Measurements from ENCODE around the gene POSTN.
A peak's percentile ranks its signal among the peaks of the same experiment; 100 is the strongest.
"Not testable (repeated sequence)": the region's sequence is repeated elsewhere in the genome, so short reads cannot be mapped to it uniquely, and the experiment has no call there.

Gene POSTN

GRCh38 chr13:37594550-37594949 is 4.0 kb downstream of the POSTN start:
- DNase-seq: no peak

DNA sequence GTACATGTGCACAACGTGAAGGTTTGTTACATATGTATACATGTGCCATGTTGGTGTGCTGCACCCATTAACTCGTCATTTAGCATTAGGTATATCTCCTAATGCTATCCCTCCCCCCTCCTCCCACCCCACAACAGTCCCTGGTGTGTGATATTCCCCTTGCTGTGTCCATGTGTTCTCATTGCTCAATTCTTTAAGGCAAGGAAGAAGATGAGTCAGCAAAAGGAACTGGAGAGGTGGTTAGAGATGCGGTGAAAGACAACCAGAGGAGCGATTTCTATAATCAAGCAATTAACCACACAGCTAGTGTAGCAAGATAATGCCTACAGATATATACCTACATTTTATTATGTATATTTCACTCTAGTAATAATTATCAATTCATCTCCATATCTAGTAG is 9.2 kb downstream of the POSTN start:
- not testable (repeated sequence) for DNase-seq

DNA sequence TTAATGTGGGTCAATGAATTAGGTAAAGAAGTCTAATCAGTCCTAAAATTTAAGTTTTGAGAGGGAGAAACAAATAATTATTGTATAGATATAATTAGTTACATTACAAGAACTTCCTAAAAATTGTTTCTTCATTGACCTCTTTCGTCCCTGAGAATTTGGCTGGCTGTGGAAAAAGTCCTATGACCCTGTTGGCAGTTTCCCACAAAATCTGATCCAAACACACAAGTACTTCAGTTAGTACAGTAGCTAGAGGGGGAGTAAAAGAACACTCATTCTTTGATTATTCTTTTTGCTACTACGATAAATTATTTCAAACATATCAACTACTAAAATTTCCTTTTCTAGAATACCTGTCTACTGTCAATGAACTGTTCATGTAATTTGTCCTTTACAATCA is 11.3 kb downstream of the POSTN start:
- DNase-seq: no peak

DNA sequence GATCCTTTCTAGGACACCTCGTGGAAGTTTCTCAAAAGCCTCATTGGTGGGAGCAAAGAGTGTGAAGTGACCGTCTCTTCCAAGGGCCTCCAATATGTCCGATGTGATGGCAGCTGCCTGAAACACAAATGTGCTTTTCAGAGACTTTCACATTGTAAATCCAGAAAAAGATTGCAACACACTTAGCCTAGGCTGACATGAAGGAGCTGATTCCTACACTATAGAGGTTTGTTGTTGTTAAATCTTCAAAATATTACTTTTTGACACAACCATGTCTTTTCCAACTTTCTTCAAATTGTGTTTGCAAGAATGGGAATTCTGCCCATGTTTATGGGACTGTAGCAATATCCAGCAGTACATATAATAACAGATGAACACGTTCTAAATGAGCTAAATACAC is 12.4 kb downstream of the POSTN start:
- DNase-seq: no peak

DNA sequence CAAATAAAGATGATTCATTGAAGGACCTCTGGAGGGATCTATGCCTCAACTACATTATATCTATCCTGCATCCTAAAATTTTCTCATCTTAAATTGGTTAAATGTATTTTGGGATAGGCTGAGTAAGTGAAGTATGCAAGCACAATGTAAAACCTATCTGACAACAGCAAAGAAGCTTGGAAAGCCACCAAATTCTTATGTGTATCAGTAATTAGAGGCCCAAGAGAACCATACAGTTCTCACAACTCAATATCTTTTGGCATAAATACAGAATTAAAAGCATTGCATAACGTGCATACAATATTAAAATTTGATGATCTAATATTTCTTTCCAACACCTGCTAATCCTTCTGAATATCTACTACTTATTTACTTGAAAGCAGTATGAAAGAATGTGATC is 13.0 kb downstream of the POSTN start:
- DNase-seq: no peak

GRCh38 chr13:37576601-37577000 is 22.0 kb downstream of the POSTN start:
- no peak for DNase-seq

- DNase-seq: no peak
Measured at GRCh38 chr13:37565425-37565824, 33.1 kb downstream of the POSTN start.

GRCh38 chr13:37561031-37561430 is 37.5 kb downstream of the POSTN start:
- no peak for DNase-seq

- no peak for DNase-seq
Measured at GRCh38 chr13:37560526-37560925, 38.0 kb downstream of the POSTN start.

- DNase-seq: not testable (repeated sequence)
Measured at GRCh38 chr13:37558766-37559165, 39.8 kb downstream of the POSTN start.

DNA sequence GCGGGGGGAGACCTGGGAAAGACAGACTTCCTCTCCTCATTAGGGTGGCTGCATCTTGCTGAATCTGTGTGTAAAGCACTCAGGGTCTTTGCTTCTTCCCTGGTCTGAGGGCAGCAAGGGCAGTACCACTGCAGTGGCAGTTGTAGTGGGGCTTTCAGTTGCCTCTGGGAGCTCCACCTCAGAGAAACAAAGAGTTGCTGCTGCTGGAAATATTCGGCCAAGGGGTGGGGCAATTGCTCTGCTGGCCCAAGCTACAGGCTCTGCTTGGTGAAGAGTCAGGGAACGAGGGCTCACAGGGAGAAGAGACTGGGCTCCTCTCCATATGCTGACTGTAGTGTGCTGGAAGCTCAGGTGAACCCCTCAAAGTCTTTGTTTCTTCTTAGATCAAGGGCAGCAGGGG is 52.5 kb downstream of the POSTN start:
- DNase-seq: no peak

- DNase-seq: no peak
Measured at GRCh38 chr13:37544995-37545394, 53.6 kb downstream of the POSTN start.

DNA sequence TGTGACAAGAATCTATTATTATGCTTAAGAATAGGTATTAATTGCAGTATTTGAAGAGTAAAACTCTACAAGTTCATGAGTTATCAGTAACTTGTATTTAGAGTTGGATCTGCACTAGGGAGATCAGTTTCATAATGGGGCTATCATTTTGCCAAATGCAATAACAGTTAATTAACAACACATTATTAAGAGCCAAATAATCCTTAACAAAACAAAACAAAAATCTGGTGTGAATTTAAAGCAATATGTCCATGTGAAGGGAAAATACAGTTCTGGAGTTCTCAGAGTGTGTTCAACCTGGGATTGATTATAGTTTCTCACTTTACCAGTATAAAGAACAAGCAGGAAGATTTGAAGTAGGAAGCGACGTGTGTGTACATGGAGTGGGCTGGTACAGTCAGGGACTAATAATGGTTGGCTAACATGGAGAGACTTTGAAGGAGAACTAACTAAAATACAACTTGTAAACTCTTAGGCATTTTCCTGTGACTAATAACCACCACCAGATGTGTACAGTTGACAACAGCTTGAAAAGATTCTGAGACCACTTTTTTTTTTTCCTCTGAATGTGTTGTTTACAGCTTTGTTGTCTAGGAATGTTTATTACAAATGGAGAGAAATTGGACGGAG is 58.5 kb downstream of the POSTN start:
- DNase-seq: no peak

- DNase-seq: no peak
Measured at GRCh38 chr13:37539170-37539569, 59.4 kb downstream of the POSTN start.

DNA sequence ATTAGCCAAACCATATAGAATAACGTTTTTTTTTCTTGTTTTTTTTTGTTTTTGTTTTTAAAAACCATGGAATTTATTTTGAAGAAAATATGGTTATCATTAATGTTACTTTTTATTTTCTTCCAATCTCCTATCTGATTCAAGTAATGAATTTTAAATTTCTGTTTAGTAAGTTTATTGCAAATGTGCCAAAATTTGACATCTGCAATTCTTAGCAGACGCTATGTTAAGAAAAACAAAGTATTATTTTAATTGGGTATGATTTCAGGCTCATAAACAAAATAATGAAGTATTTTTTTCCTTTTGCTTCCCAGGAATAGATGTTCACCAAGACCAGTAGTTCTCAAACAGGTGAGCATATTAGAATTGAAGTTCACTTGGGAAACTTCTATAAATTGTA is 63.1 kb downstream of the POSTN start:
- no peak for DNase-seq

GRCh38 chr13:37534676-37535075 is 63.9 kb downstream of the POSTN start:
- DNase-seq: no peak

- DNase-seq: no peak
Measured at GRCh38 chr13:37534181-37534580, 64.4 kb downstream of the POSTN start.

- DNase-seq: no peak
Measured at GRCh38 chr13:37531049-37531448, 67.5 kb downstream of the POSTN start.

GRCh38 chr13:37529751-37530385 is 68.7 kb downstream of the POSTN start:
- DNase-seq: no peak

GRCh38 chr13:37526710-37527473 is 71.7 kb downstream of the POSTN start:
- peak; percentile 8 for DNase-seq

DNA sequence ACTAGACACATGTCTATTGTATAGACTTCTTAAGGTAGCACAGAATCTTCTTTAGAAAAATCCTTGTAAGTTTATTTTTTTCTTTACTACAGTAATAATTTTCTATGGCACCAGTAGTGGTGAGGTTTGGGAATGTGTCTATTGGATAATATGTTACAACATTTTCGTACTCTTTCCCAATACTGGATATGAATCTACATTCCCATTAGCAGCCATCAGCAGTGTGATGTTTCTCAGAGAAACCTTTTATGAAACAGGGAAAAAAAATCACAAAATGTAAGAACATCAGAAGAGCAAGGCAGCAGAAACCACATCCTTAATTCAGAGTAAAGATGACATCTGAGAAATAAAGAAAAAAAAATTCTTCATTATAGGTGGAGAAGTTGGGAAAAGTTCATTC is 83.3 kb downstream of the POSTN start:
- no peak for DNase-seq
